ENCODE measurements around the gene DCDC2C.

Gene DCDC2C

GRCh38 chr2:3895021-3895420, 191.6 kb downstream of the DCDC2C start:
- no peak for DNase-seq (ENCODE audit: low spot score)
